Stimulated activated CD8-positive, alpha-beta memory T cell treated with anti-CD3 and anti-CD28 coated beads, Interleukin-4, amount 100 ng/mL, for 24 hours (primary cell): Measurements from ENCODE around the gene TACC3.

Experiments
- DNase-seq: peaks from one replicate; pipeline ENCODE4 v3.0.0-alpha.2; 2020; ENCODE audit warnings: low read depth

TACC3 gene

GRCh38 chr4:1703867-1704266, 17.5 kb upstream of the TACC3 start:
- no peak for DNase-seq

- no peak for DNase-seq
These were observed 15.6 kb upstream of the TACC3 start for GRCh38 chr4:1705732-1706131.

GRCh38 chr4:1706358-1706757, 15.0 kb upstream of the TACC3 start:
- no peak for DNase-seq

GRCh38 chr4:1708581-1708980, 12.7 kb upstream of the TACC3 start:
- DNase-seq: no peak

- DNase-seq: no peak
These were observed 10.2 kb upstream of the TACC3 start for GRCh38 chr4:1711055-1711570.

- no peak for DNase-seq
These were observed 9.6 kb upstream of the TACC3 start for GRCh38 chr4:1711571-1712215.

- peak; percentile 99 for DNase-seq
These were observed 8.9 kb upstream of the TACC3 start, which contains the start of gene SLBP for GRCh38 chr4:1712216-1713002. Gene SLBP (minus strand): TSS chr4:1712319. CDS start chr4:1712188, 131 bp downstream.

- DNase-seq: no peak
These were observed 8.1 kb upstream of the TACC3 start for GRCh38 chr4:1713003-1713851.

GRCh38 chr4:1714303-1715001, 6.9 kb upstream of the TACC3 start:
- no peak for DNase-seq

- DNase-seq: no peak
These were observed 6.1 kb upstream of the TACC3 start for GRCh38 chr4:1715002-1715758.

- no peak for DNase-seq
These were observed 5.0 kb upstream of the TACC3 start for GRCh38 chr4:1716065-1716945.

- no peak for DNase-seq
These were observed 3.9 kb upstream of the TACC3 start for GRCh38 chr4:1717129-1718094.

GRCh38 chr4:1718095-1718850, 3.0 kb upstream of the TACC3 start:
- DNase-seq: no peak

GRCh38 chr4:1720163-1720983, 948 bp upstream of the TACC3 start:
- DNase-seq: no peak

GRCh38 chr4:1721666-1722550, 587 bp downstream of the TACC3 start:
- DNase-seq: no peak

- DNase-seq: no peak
These were observed 1.3 kb downstream of the TACC3 start for GRCh38 chr4:1722551-1723118.
